Stromal cell of bone marrow (primary cell): ENCODE results near the gene SHISA9.

Experiments
- DNase-seq: peaks from one replicate; pipeline ENCODE4 v3.0.0-alpha.2; 2012; ENCODE audit warnings: low read depth

Gene SHISA9

DNA sequence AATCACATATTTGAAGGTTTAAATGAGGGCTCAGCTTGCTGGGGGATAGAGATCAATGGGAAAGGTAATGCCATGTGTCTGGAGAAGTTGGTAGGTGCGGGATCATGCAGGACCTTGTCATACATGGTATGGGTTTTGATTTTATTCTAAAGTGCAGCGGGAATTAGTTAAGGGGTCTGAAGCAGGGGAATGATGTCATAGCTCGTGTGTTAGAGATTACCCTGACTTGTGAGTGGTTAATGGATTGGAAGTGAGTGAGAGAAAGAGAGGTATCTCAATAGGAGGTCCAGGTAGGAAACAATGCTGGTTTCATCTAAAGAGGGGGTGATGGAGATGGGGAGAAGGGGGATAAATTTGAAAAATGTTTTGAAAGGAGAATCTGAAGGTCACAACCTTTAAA, 280.0 kb downstream of the SHISA9 start:
- DNase-seq = no peak

DNA sequence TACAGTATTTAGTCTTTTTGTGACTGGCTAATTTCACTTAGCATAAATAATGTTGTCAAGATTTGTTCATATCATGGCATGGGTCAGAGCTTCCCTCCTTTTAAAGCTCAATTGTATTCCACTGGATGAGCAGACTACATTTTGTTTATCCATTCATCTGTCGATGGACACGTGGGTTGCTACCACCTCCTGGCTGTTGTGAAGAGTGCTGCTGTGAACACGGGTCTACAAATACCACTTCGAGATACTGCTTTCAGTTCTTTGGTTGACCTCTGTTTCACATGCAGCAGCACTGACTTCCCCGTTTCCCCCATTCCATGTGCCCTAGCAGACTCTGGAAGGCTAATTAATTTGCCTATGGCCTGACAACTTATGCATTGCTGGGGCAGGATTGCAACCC, 285.4 kb downstream of the SHISA9 start:
- no peak for DNase-seq

DNA sequence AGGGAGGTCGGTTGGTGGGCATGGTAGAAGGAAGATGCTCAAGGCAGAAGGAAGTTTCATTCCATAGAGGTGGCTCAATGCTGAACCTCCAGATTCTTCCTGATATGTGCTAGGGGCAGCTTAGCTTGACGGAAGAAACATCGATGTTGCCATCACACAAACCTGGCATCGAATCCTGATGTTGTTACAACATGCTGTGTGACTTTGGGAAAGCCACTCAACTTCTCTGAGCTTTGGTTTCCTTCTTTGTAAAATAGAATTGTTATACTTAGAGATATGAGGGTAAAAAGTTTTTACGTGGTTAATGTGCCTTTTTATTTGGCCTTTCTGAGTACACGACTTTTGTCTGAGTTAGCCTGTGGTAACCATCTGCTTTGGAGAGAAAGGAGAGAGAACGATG, 287.9 kb downstream of the SHISA9 start:
- DNase-seq = no peak

DNA sequence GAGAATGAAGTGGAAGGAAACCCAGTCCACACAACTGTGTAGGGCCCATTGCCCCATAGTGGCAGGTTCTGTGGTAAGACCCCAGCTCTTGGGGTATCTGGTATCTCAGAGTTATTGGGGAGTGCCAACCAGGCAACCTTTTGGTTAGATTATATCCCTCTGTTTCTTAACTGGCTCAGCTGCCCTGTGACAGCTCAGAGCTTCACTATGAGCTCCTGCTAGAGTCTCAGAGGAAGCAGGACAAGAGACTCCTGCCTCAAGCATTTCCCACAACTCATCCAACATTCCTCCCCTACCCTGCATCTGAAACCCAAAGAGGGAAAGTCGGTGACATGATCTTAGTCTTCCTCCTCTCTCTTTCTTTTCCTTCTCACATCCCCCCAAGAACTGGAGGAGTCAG, 292.3 kb downstream of the SHISA9 start:
- DNase-seq = no peak

DNA sequence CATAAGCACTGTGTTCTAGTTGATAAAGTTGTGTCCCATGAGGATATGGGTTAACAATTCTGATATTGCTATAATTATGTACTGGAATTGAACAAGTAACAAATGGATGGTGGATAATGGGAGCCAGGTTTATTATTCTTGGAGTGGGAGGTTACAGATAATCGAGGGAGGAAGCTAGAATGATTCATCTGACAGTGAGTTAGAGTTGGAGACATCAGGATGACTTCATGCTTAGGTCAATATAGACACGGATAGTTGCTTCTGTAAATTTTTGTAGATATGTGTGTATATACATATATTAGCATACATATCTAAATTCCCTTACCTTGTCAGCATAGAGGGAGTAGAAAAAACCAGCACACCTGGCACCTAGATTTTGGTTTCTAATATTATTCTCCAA, 293.4 kb downstream of the SHISA9 start:
- no peak for DNase-seq

DNA sequence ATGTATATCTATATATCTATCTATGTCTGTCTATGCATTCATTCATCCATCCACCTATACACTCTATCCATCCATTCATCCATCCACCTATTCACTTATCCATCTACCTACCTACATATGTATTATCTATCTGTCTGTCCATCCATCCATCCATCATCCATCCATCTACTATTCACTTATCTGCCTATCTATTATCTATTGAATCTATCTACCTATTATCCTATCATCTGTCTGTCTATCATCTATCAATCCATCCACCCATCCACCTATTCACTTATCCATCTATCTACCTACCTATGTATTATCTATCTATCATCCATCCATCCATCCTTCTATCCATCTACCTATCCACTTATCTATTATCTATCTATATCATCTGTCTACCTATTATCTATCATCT, 302.3 kb downstream of the SHISA9 start:
- no peak for DNase-seq

DNA sequence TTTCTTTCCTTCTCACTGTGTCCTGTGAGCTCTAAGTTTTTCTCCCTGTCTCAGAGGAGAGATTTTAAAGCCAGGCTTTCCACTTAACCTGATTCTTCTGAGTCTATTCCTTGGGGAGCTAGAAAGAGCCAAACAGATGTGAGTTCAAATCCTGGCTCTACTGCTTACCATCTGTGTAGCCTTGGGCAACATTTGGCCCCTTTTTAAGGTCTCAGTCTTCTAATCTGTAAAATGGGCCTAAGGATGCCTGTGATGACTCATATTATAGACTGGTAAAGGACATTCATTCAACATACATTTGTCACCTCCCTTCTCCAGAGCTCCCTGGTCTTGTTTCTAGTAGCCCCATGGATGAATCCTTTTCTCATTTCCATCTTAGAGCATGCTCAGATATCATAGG, 304.0 kb downstream of the SHISA9 start:
- DNase-seq = no peak

DNA sequence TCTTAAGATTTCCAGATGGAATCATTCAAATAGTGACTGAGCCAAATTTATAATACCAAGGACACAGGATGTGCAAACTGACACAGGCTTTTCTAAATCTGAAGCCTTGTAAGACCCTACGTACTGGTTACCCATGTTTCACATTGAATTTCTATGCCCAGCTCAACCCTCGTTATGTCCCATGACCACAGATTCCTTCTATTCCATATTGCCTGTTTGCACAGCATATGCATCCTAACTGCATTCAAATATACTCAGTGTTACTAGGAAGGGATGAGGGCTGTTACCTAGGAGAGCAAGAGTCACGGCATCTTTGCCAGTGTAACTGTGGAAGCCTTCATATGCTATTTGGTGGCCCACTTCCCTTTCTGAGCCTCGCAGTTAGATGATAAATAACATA, 305.2 kb downstream of the SHISA9 start:
- DNase-seq = no peak

DNA sequence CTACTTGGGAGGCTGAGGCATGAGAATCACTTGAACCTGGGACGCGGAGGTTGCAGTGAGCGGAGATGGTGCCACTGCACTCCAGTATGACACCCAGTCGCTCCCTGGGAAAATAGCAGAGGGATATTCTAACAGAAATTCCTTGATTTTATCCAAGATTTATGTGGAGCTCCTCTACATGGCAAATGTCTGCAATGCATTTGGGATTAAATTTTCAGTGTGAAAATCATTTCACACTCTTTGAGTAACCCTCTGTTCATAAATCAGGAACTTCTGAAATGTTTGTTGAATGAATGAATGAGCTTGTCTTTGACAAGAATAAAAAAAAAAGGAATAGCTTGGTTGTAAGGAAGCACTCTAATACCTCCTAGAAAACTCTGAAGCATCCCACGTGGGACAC, 305.8 kb downstream of the SHISA9 start:
- no peak for DNase-seq

DNA sequence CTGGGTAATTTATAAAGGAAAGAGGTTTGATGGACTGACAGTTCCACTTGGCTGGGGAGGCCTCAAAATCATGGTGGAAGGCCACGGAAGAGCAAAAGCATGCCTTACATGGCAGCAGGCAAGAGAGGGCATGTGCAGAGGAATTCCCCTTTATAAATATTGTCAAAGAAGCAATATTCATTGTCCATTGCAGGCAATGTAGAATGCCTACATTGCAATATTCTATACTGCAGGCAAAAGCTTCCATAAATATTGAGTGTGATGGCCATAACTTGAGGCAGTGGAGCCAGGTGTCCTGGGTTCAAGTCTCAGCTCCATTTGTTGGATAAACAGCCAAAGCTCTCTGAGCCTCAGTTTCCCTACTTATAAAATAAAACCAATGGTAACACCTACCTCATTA, 322.3 kb downstream of the SHISA9 start:
- no peak for DNase-seq

DNA sequence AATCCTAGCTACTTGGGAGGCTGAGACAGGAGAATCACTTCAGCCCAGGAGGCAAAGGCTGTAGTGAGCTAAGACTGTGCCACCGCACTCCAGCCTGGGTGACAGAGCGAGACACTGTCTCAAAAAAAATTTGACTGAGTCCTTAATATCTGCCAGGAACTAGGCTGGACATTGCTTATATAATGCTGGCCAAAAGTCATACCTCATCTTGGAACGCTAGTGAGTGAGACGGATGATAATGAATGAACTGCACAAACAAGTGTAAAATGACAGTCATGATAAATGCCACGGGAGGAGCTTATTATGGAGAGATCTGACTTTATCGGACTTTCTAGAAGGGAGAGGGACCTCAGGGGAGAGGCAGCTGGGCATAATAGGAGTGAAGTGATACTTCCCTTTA, 327.6 kb downstream of the SHISA9 start:
- no peak for DNase-seq

DNA sequence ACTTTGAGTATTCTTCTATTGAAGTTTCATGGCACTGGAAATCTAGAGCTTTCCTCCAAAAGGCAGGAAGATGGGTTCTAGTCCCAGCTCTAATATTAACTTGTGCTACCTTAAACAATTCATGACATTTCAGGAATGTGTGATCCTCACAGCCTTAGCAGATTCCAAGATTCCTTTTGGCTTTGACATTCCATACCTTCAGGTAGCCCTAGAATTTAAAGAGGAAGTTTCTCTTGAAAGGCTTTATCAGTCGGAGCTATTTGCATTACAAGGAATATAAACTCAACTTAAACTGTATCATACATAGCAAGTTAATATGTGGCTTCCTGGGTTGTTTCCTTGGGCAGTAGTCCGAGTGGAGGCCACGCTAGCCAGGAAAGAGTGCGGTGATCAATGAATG, 330.0 kb downstream of the SHISA9 start:
- DNase-seq = no peak

DNA sequence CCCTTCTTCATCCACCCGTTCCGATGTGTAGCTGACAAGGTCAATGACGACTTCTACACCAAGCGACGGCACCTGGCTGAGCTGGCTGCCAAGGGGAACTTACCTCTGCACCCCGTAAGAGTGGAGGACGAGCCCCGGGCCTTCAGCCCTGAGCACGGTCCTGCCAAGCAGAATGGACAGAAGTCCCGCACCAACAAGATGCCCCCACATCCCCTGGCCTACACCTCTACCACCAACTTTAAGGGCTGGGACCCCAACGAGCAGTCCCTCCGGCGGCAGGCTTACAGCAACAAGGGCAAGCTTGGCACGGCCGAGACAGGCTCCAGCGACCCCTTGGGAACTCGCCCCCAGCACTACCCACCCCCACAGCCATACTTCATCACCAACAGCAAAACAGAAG, 333.6 kb downstream of the SHISA9 start:
- DNase-seq = no peak

DNA sequence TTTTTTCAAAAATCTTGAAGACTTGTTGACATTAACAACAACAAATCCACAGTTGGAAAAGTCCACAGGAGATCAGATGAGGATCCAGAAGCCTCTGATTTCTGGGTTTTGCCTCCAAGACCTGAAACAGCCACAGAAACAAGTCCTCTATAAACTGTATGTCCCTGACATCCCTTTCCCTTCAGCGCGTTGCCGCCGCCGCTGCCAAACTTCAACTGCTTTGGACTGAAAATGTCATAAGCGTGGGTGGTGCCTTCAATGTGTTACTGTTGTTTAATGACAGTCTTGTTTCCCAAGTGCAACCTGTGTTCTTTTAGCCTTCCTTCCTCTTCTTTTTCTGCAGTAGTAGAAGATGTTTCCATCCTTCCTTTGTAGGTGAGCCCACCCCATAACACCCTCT, 334.9 kb downstream of the SHISA9 start:
- no peak for DNase-seq

DNA sequence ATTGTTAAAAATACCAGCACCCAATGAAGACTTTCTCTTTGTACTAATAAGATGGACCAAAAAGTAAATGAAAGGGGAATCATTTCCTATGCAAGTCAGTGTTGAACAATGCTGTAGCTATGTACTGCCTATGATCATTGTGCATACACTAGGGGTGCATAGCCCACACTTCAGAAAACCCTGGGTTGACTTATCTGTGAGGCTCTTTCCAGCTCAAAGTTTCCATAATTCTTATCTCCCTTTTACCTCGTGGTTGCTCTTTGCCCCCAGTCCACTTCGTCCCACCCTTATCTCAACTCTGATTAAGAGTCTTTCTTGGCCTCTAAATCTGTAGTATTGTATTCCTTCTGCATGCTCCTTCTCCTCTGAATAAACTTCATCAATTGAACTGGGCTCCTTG, 336.8 kb downstream of the SHISA9 start:
- no peak for DNase-seq

DNA sequence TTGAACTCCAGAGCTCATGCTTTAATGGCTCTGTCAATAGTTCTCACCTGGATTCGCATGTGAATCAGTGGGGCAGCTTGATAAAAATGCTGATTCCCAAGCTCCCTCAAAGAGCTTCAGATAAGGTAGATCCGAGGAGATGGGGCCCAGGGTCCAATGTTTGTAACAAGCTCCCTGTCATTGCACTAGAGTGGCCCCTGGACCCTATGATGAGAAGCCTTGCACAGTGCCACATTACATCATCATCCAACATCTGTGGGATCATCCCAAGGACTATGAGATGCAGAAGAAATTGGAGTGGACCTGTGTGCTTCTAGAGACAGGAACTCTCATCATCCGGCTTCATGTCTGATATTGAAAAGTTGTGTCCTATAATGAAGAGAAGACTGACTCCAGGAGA, 340.8 kb downstream of the SHISA9 start:
- DNase-seq = no peak

DNA sequence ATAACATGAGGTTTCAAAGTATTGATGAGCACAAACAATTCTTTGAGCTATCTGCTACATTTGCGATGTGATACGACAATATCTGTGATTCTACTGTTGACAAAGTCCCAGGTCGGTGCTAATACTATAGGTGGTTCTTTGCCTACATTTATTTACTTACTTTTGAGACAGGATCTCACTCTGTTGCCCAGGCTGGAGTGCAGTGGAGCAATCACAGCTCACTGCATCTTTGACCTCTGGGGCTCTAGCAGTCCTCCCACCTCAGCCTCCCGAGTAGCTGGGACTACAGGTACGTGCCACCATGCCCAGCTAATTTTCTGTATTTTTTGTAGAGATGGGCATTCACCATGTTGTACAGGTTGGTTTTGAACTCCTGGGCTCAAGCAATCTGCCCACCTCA, 343.4 kb downstream of the SHISA9 start:
- no peak for DNase-seq

DNA sequence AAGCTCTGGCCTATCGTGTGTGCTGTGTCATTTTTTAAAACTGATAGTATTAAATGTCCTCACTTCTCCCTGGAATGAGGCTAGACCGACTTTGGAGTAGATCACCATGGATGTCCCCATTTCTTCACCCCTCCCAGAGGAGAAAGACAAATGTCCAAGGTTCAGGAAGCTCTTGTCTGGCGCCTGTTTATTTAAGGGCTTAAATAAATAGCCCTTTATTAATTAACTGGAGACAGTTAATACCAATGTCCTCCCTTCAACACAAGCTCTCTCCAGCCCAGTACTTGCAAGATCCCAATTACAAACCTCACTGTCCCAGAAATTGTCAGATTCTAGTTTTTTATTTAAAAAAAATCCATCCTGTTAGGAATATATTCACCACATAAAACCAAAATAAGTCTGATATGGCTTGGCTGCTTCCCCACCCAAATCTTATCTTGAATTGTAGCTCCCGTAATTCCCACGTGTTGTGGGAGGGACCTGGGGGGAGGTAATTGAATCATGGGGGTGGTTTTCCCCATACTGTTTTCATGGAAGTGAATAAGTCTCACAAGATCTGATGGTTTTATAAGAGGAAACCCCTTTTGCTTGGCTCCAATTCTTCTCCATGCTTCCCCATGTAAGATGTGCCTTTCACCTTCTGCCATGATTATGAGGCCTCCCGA, 344.4 kb downstream of the SHISA9 start:
- DNase-seq = no peak

DNA sequence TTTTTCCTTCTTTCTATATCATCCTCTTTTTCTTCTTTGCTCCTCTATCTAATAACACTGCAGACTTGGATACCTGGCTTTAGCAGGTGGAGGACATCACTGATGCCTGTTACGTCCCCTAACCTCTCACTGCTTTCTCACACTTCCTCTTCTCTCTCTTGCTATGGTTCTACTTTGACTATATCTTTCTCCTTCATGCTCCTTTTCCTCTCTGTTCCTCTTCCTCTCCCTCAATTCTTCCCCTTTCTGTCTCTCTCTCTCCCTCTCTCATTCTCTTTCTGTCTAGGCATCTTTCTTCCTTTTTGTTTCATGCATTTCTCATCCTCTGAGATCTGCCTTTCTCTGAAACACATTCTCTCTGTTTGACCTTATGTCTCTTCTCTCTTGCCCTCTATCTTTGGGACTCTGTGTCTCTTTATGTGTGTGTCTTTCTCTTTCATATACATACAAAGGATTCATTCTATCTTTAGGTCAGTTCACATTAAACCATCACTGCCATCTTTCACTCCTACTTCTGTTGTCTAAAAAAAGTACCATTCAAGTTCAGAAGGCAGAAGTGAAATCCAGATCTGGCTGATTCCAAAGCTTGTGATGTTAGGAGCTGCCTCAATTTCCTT, 353.7 kb downstream of the SHISA9 start:
- no peak for DNase-seq

DNA sequence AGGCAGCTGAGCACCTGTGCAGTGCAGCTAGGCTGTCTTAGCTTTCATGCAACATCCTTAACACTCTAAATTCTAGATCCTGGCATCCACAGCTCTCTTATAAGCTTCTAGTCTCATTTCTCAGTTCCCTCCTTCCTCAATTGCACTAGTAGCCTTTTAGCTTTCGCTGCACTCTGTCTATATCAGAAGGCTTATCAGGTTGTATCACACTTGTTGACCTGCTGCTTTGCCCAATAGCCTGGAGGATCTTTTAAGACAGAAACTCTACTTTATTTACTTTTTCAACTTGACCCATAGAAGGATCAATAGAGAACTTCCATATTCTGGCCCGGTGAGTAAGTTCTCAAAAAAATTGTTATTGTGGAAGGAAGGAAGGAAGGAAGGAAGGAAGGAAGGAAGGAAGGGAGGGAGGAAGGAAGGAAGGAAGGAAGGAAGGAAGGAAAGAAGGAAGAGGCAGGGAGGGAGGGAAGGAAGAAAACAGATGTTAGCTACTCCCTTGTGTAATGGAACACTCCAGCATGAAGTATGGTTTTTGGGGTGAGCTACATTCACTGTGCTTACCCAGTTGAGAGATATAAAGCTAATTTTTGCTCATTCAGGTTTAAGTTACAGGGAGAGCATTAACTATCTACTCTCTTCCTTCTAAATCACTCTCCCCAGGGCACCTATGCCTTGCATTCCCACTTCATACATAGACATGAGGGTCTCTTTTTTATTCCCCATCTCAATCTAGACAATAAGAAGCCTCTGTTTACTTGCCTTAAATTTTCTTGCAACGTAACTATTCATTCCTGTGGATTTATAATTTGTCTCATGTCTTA, 361.1 kb downstream of the SHISA9 start:
- DNase-seq = no peak

DNA sequence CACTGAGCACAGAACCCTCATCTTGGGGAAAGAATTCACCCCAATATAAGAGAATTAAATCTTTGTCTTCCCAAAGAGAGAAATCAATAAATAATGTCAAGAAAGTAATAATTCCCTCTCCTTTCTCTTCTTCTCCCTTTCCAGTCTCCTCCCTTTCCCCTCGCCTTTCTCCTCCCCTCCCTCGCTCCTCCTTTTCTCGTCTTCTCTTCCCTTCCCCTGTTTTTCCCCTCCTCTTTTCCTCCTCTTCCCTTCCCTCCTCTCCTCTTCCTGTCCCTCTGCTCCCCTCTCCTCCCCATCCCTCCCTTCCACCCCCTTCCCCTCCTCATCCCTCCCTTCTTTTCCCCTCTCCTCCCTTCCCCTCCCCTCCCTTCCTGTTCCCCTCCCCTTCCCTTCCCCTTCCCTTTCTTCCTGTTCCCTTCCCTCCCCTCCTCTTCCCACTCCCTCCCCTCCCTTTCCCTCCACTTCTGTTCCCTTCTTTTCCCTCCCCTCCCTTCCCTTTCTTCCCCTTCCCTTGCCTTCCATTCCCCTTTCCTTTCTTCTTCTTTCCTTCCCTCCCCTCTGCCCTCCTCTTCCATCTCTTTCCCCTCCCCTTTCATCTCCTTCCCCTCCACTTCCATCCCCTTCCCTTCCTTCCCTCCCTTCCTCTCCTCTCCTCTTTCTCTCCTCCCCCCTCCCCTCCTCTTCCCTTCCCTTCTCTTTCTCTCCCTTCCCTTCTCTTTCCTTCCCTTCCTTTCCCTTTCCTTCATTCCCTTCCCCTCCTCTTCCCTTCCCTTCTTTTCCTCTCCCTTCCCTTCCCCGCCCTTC, 363.6 kb downstream of the SHISA9 start:
- DNase-seq = no peak

DNA sequence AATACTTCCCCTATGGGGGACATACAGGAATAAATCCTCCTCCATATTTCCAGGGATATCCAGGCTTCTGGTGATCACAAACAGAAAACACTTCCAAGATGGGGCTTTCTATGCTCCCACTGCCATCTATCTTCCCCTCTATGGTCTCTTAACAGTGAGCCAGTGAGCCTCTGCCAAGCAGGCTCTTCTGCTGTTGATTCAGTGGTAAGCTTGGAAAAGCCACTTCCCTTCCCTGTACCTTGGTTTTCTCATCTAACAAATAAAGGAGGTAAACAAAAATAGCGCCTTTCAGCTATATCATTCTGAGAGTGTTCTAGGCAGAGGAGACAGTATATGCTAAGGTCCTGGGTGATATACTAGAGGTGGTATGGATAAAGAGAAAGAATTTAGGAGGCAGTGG, 368.0 kb downstream of the SHISA9 start:
- no peak for DNase-seq
